Stimulated activated CD8-positive, alpha-beta memory T cell treated with anti-CD3 and anti-CD28 coated beads, Interleukin-4, amount 100 ng/mL, for 4 hours (primary cell): ENCODE results near the gene FN3KRP.

ENCODE experiments used
- DNase-seq, 2 donors: peaks; one replicate each; pipeline ENCODE4 v3.0.0-alpha.2; 2020; ENCODE audit warnings: low read depth in 2 of 2, low spot score in 1 of 2

Gene FN3KRP, protein sequence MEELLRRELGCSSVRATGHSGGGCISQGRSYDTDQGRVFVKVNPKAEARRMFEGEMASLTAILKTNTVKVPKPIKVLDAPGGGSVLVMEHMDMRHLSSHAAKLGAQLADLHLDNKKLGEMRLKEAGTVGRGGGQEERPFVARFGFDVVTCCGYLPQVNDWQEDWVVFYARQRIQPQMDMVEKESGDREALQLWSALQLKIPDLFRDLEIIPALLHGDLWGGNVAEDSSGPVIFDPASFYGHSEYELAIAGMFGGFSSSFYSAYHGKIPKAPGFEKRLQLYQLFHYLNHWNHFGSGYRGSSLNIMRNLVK

GRCh38 chr17:82716203-82717010, at the start of gene FN3KRP:
Gene FN3KRP (plus strand): TSS chr17:82716706. CDS start chr17:82716756, 50 bp downstream.
- peak; percentile 77 to 84 for DNase-seq

DNA sequence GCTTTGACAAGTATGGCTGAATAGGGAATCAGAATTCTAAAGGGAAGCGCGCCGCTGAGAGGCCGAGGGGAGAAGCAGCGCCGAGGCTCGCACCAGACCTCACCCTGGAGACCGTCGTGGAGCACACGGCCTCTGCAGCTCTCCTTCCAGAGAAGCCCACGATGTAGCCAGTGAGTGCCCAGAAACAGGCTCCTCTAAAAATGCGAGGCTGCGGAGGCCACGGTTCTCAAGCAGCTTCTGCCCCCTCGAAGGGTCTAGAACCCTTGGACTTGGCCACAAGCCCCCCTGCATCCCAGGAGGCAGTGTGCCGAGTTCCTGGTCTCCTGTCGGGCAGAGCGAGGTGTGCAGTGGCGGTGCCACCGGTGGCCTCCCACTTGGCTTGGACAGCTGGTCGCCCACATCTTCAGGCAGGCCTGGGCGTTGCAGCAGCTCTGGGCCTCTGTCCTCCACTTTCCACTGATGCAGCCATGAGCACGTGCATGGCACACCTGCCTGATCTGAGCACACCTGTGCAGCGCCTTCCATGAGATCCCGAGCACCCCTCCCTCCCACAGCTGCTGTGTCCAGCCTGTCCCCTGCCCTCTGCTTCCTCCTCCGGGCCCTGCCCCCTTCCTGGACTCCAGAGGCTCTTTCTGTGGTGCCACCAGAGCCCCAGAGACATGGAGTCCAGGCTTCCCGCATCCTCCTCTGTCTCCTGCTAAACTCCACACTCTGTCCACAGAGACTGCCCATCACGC, 49.4 kb upstream of the FN3KRP start:
- no peak for DNase-seq

- DNase-seq, result no peak
Observed at GRCh38 chr17:82667668-82668000, 48.9 kb upstream of the FN3KRP start.

GRCh38 chr17:82668024-82668630, 48.4 kb upstream of the FN3KRP start:
- DNase-seq, result no peak

- no peak for DNase-seq
Observed at GRCh38 chr17:82668631-82669099, 47.8 kb upstream of the FN3KRP start.

DNA sequence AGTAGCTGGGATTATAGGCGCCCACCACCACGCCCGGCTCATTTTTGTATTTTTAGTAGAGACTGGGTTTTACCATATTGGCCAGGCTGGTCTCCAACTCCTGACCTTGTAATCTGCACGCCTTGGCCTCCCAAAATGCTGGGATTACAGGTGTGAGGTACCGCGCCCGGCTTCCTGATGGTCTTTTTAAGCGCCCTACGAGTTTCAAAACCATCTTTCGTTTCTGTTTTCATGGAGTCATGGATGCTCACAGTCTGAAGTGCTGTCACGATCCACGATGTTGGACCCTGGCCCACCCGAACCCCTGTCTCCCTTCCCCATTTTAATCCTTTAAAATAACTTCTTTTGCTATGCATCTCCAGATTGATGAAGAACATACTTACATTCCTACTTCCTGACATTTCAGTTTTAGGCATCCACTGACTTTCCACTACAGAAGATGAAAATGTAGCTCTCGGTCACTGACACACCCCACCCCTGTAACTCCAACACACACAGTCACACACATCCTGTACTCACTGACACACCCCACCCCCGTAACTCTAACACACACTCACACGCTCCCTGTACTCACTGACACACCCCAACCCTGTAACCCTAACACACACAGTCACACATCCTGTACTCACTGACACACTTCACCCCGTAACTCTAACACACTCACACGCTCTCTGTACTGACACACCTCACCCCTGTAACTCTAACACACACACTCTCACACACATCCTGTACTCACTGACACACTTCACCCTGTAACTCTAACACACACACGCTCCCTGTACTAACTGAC, 45.6 kb upstream of the FN3KRP start:
- DNase-seq, result no peak

GRCh38 chr17:82674656-82675475, 41.6 kb upstream of the FN3KRP start:
- no peak for DNase-seq

DNA sequence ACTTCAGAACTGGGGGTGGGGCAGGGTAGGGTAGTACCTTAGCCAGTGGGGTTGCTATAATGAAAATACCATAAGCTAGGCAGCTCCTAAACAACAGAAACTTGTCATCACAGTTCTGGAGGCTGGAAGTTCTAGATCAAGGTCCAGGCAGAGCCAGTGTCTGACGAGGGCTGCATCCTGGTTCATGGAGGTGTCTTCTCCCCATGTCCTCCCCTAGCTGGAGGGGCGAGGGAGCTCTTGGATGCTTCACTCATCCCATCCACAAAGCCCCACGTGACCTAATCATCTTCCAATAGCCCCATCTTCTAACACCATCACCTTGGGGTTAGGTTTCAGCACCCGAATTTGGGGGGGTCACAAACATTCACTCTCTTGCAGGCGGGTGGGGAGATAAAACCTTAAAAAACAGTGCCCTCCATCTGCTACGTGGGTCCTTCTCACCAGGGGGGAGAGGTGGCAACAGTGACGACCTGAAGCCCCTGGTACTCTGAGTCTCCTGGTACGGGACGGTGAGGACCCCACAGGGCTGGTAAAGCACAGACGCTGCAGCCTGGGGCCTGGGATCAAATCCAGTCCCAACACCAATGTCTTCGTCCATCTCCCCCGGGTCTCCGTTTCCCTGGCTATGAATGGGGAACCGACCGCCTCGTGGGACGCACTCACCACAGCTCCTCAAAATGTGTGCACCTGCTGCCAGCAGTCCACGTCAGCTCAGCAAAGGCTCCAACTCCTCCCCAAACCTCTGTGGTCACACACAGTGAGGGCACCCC, 40.8 kb upstream of the FN3KRP start:
- no peak for DNase-seq

DNA sequence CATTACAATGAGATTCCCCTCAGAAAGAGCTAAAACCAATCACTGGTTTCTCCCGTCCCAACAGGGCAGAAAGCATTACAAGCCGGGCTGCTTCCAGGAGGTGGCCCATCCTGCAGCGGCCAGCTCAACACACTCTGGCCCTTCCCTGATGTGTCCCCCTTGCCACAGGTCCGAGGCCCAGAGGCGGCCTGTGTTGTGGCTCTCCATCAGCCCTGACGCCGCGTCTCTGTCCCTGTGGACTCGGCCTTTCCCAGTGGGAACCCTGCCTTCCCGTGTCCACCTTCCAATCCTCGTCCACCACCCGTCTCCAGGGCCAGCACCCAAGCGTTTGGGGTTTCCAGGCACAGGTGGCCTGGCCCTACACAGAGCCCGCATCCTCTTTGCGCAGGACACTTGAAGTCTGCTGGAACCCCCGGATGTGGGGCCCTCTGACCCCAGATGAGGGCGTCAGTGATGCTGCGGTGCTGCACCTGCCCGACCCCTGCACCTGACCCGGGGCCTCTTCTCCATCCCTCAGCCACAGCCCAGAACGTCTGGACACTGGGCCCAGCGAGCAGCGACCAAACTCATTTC, 39.1 kb upstream of the FN3KRP start:
- no peak for DNase-seq

- no peak for DNase-seq
Observed at GRCh38 chr17:82678265-82678891, 38.1 kb upstream of the FN3KRP start.

GRCh38 chr17:82679586-82680465, 36.7 kb upstream of the FN3KRP start:
- DNase-seq, result no peak

GRCh38 chr17:82681547-82681946, 35.0 kb upstream of the FN3KRP start:
- no peak for DNase-seq

GRCh38 chr17:82683534-82683933, 33.0 kb upstream of the FN3KRP start:
- no peak for DNase-seq

DNA sequence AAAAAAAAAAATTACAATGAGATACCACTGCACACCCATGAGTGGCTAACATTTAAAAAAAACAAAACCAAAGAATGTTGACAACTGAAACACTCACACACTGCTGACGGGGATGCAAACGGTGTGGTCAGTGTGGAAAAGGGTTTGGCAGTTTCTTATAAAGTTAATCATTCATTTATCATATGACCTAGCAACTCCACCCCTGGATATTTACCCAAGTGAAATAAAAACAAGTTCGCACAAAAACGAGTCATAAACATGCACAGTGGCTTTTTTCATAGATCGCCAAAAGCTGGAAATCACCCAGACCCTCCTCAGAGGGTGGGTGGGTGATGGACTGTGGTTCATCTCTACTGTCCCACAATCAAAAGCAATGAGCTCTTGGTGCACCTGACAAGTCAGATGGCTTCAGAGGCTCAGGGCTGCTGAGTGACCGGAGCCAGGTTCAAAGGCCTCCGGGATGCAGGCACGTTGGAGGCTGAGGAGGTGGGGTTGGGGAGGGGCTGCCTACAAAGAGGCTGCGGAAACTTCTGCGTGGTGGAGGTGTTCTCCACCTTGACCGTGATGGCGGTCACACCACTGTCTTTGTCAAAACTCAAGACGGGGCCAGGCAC, 32.2 kb upstream of the FN3KRP start:
- no peak for DNase-seq

- no peak for DNase-seq
Observed at GRCh38 chr17:82685291-82685690, 31.2 kb upstream of the FN3KRP start.

- DNase-seq, result no peak
Observed at GRCh38 chr17:82686366-82687324, 29.9 kb upstream of the FN3KRP start.
